HG02884 (cell line): ENCODE data around the gene LINS1.

Experiments
- ATAC-seq: cut with Tn5 transposase; IDR thresholded peaks from one replicate; pipeline ENCODE4 v1.9.1; 2021; ENCODE audit warnings: mild to moderate bottlenecking, moderate library complexity; ENCODE audit not compliant: unreplicated experiment

The LINS1 gene

GRCh38 chr15:100602064-100602822 is at the start of gene LINS1, which contains the start of gene ASB7:
Gene LINS1 (minus strand): TSS chr15:100602184. CDS start chr15:100580842, 21,342 bp downstream.
Gene ASB7 (plus strand): TSS chr15:100602589. CDS start chr15:100612217, 9,628 bp downstream.
- ATAC-seq = peak; percentile 86

- no peak for ATAC-seq
Observed at GRCh38 chr15:100651253-100651652, 49.3 kb upstream of the LINS1 start.

- ATAC-seq = no peak
Observed at GRCh38 chr15:100650685-100651084, 48.7 kb upstream of the LINS1 start.

GRCh38 chr15:100648951-100649350 is 47.0 kb upstream of the LINS1 start:
- ATAC-seq = no peak

- no peak for ATAC-seq
Observed at GRCh38 chr15:100645671-100646070, 43.7 kb upstream of the LINS1 start.

- ATAC-seq = no peak
Observed at GRCh38 chr15:100642950-100643338, 41.0 kb upstream of the LINS1 start.

GRCh38 chr15:100642213-100642949 is 40.4 kb upstream of the LINS1 start:
- ATAC-seq = no peak

- no peak for ATAC-seq
Observed at GRCh38 chr15:100638177-100638730, 36.3 kb upstream of the LINS1 start.

GRCh38 chr15:100635406-100636071 is 33.6 kb upstream of the LINS1 start:
- no peak for ATAC-seq

- no peak for ATAC-seq
Observed at GRCh38 chr15:100633763-100634075, 31.7 kb upstream of the LINS1 start.

GRCh38 chr15:100631831-100632230 is 29.8 kb upstream of the LINS1 start:
- no peak for ATAC-seq

- no peak for ATAC-seq
Observed at GRCh38 chr15:100628746-100629145, 26.8 kb upstream of the LINS1 start.

GRCh38 chr15:100627789-100628395 is 25.9 kb upstream of the LINS1 start:
- ATAC-seq = peak; percentile 81

GRCh38 chr15:100623301-100623700 is 21.3 kb upstream of the LINS1 start:
- ATAC-seq = no peak

- no peak for ATAC-seq
Observed at GRCh38 chr15:100616700-100617099, 14.7 kb upstream of the LINS1 start.

GRCh38 chr15:100615801-100616200 is 13.8 kb upstream of the LINS1 start:
- no peak for ATAC-seq

- no peak for ATAC-seq
Observed at GRCh38 chr15:100614918-100615317, 12.9 kb upstream of the LINS1 start.

- no peak for ATAC-seq
Observed at GRCh38 chr15:100614336-100614735, 12.4 kb upstream of the LINS1 start.

- ATAC-seq = no peak
Observed at GRCh38 chr15:100613208-100613607, 11.2 kb upstream of the LINS1 start.

GRCh38 chr15:100612539-100612938 is 10.6 kb upstream of the LINS1 start:
- ATAC-seq = no peak

GRCh38 chr15:100602823-100603393 is 924 bp upstream of the LINS1 start:
- ATAC-seq = peak; percentile 40
